ENCODE measurements around the gene DSCAML1. TPM values are rescaled to one million over a fixed set of nuclear protein-coding genes. Genes with fewer than 3 reads are reported as not detected.

Gene DSCAML1
- total RNA-seq, 1 donor from 2014 or later: 0.16 TPM

GRCh38 chr11:117502779-117503100 lies 294.3 kb downstream of the DSCAML1 start:
- Histone ChIP-seq H3K79me2 (ENCODE audit: insufficient read depth, low read length) (no peaks in the 10 kb centered on the region), H3K9ac (ENCODE audit: low read length) (no peak overlapping the region), H3K36me3 (ENCODE audit: insufficient read depth, low read length) (no peaks in the 10 kb centered on the region), H3K4me1 (ENCODE audit: insufficient read depth, low read length) (no peaks in the 10 kb centered on the region), H3K27me3 (ENCODE audit: insufficient read depth, low read length) (peaks cover 9% of the 10 kb centered on the region), H3K27ac (ENCODE audit: low read depth, low read length) (no peak overlapping the region), H3K9me3 (ENCODE audit: insufficient read depth, low read depth, low read length) (no peaks in the 10 kb centered on the region), H3K4me2 (ENCODE audit: low read length) (no peak overlapping the region), H4K20me1 (ENCODE audit: insufficient read depth, low read length) (no peaks in the 10 kb centered on the region), H2AFZ (ENCODE audit: low read depth, low read length) (no peak overlapping the region), H3K4me3 (ENCODE audit: insufficient read depth, low read depth, low read length) (no peak overlapping the region)
- no peak overlapping the region for H3K4me3 Mint-ChIP-seq (ENCODE audit: unreplicated experiment)
- FAIRE-seq (no peak), DNase-seq (ENCODE audit: low read depth) (no peak)
- H3K36me3 Mint-ChIP-seq (ENCODE audit: low read depth, unreplicated experiment): no peaks in the 10 kb centered on the region
- peaks cover 83% of the 10 kb centered on the region for H3K27me3 Mint-ChIP-seq (ENCODE audit: low read depth, unreplicated experiment)
- H3K9me3 Mint-ChIP-seq (ENCODE audit: unreplicated experiment): peaks cover 2% of the 10 kb centered on the region
- no peak overlapping the region for H3K27ac Mint-ChIP-seq (ENCODE audit: unreplicated experiment)
- no peak for TF ChIP-seq EZH2 (IDR thresholded peaks at IDR 0.05; ENCODE audit: insufficient read depth, low read length)
- TF ChIP-seq CTCF (IDR thresholded peaks at IDR 0.05; ENCODE audit: insufficient read depth, low read depth, low read length): no peak
- H3K4me1 Mint-ChIP-seq (ENCODE audit: low read depth, unreplicated experiment): no peaks in the 10 kb centered on the region

GRCh38 chr11:117502015-117502778 lies 294.8 kb downstream of the DSCAML1 start:
- Mint-ChIP-seq H3K36me3 (ENCODE audit: low read depth, unreplicated experiment) (no peaks in the 10 kb centered on the region), H3K4me1 (ENCODE audit: low read depth, unreplicated experiment) (no peaks in the 10 kb centered on the region), H3K9me3 (ENCODE audit: unreplicated experiment) (no peaks in the 10 kb centered on the region), H3K4me3 (ENCODE audit: unreplicated experiment) (no peak overlapping the region), H3K27me3 (ENCODE audit: low read depth, unreplicated experiment) (peaks cover 82% of the 10 kb centered on the region), H3K27ac (ENCODE audit: unreplicated experiment) (no peak overlapping the region)
- no peak overlapping the region for H3K4me3 ChIP-seq (ENCODE audit: insufficient read depth, low read depth, low read length)
- H3K9me3 ChIP-seq (ENCODE audit: insufficient read depth, low read depth, low read length): no peaks in the 10 kb centered on the region
- TF ChIP-seq CTCF (IDR thresholded peaks at IDR 0.05; ENCODE audit: insufficient read depth, low read depth, low read length) (no peak), EZH2 (IDR thresholded peaks at IDR 0.05; ENCODE audit: insufficient read depth, low read length) (no peak)
- no peaks in the 10 kb centered on the region for H4K20me1 ChIP-seq (ENCODE audit: insufficient read depth, low read length)
- H2AFZ ChIP-seq (ENCODE audit: low read depth, low read length): no peak overlapping the region
- no peak overlapping the region for H3K27ac ChIP-seq (ENCODE audit: low read depth, low read length)
- H3K4me2 ChIP-seq (ENCODE audit: low read length): no peak overlapping the region
- H3K27me3 ChIP-seq (ENCODE audit: insufficient read depth, low read length): peaks cover 9% of the 10 kb centered on the region
- no peaks in the 10 kb centered on the region for H3K36me3 ChIP-seq (ENCODE audit: insufficient read depth, low read length)
- H3K79me2 ChIP-seq (ENCODE audit: insufficient read depth, low read length): no peaks in the 10 kb centered on the region
- FAIRE-seq (no peak), DNase-seq (ENCODE audit: low read depth) (no peak)
- H3K9ac ChIP-seq (ENCODE audit: low read length): no peak overlapping the region
- no peaks in the 10 kb centered on the region for H3K4me1 ChIP-seq (ENCODE audit: insufficient read depth, low read length)

GRCh38 chr11:117501237-117501898 lies 295.6 kb downstream of the DSCAML1 start:
- H3K27ac ChIP-seq (ENCODE audit: low read depth, low read length): no peak overlapping the region
- H3K4me2 ChIP-seq (ENCODE audit: low read length): no peak overlapping the region
- TF ChIP-seq EZH2 (IDR thresholded peaks at IDR 0.05; ENCODE audit: insufficient read depth, low read length) (no peak), CTCF (IDR thresholded peaks at IDR 0.05; ENCODE audit: insufficient read depth, low read depth, low read length) (no peak)
- H3K4me3 ChIP-seq (ENCODE audit: insufficient read depth, low read depth, low read length): no peak overlapping the region
- H3K4me3 Mint-ChIP-seq (ENCODE audit: unreplicated experiment): no peak overlapping the region
- FAIRE-seq (no peak), DNase-seq (ENCODE audit: low read depth) (no peak)
- no peaks in the 10 kb centered on the region for H4K20me1 ChIP-seq (ENCODE audit: insufficient read depth, low read length)
- H3K36me3 Mint-ChIP-seq (ENCODE audit: low read depth, unreplicated experiment): no peaks in the 10 kb centered on the region
- no peaks in the 10 kb centered on the region for H3K36me3 ChIP-seq (ENCODE audit: insufficient read depth, low read length)
- H3K9me3 Mint-ChIP-seq (ENCODE audit: unreplicated experiment): no peaks in the 10 kb centered on the region
- no peaks in the 10 kb centered on the region for H3K9me3 ChIP-seq (ENCODE audit: insufficient read depth, low read depth, low read length)
- no peak overlapping the region for H3K9ac ChIP-seq (ENCODE audit: low read length)
- no peak overlapping the region for H3K27ac Mint-ChIP-seq (ENCODE audit: unreplicated experiment)
- H2AFZ ChIP-seq (ENCODE audit: low read depth, low read length): no peak overlapping the region
- H3K4me1 ChIP-seq (ENCODE audit: insufficient read depth, low read length): no peaks in the 10 kb centered on the region
- peaks cover 83% of the 10 kb centered on the region for H3K27me3 Mint-ChIP-seq (ENCODE audit: low read depth, unreplicated experiment)
- no peaks in the 10 kb centered on the region for H3K4me1 Mint-ChIP-seq (ENCODE audit: low read depth, unreplicated experiment)
- H3K79me2 ChIP-seq (ENCODE audit: insufficient read depth, low read length): no peaks in the 10 kb centered on the region
- H3K27me3 ChIP-seq (ENCODE audit: insufficient read depth, low read length): peaks cover 12% of the 10 kb centered on the region
